ENCODE results near the gene TLCD3B.

DNA sequence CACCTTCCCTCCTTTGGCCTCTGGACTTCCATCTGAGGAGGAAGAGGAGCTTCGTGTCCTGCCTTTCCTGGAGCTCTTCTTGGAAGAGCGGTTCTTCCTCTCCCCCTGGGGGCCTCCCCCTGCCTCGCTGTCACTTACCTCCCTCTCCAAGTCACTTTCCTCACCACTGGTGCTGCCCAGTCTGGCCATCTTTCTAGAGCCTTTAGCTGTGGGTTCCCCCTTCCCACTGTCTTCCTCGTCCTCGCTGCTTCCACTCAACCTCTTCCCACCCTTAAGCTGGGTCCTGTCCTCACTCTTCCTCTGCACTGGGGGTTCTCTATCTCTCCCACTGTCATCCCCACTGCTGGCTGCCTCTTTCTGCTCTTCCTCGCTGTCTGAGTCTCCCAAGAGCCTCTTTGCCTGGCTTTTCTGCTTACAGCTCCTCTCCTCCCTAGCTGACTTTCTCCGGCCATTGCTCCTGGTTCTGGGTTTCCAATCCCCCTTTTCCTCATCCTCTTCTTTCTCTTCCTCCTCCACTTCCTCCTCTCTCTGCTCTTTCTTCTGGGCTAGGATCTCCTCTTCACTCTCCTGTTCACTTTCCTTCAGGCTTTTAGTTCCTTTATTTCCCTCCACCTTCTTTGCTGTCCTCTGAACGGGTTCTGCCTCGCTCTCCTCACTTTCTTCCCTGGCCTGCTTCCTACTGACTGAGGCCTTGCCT is 37.0 kb downstream of the TLCD3B start:
- TF ChIP-seq CTCF (conservative IDR thresholded peaks at IDR 0.05) (no peak), ZFX (IDR thresholded peaks at IDR 0.05) (no peak)
